Measurements from ENCODE around the gene R3HDML.

GRCh38 chr20:44302736-44303135, 34.1 kb upstream of the R3HDML start:
- TF ChIP-seq CTCF (IDR thresholded peaks at IDR 0.05; ENCODE audit: low read length) (no peak), EZH2 (IDR thresholded peaks at IDR 0.05; ENCODE audit: borderline replicate concordance, low read length) (no peak)
